Activated naive CD4-positive, alpha-beta T cell treated with Interleukin-2 at 50 U/mL for 16 hours (primary cell): ENCODE results near the gene SURF6.

Experiments used
- DNase-seq: peaks from one replicate; pipeline ENCODE4 v3.0.0-alpha.2; 2020

Gene SURF6

DNA sequence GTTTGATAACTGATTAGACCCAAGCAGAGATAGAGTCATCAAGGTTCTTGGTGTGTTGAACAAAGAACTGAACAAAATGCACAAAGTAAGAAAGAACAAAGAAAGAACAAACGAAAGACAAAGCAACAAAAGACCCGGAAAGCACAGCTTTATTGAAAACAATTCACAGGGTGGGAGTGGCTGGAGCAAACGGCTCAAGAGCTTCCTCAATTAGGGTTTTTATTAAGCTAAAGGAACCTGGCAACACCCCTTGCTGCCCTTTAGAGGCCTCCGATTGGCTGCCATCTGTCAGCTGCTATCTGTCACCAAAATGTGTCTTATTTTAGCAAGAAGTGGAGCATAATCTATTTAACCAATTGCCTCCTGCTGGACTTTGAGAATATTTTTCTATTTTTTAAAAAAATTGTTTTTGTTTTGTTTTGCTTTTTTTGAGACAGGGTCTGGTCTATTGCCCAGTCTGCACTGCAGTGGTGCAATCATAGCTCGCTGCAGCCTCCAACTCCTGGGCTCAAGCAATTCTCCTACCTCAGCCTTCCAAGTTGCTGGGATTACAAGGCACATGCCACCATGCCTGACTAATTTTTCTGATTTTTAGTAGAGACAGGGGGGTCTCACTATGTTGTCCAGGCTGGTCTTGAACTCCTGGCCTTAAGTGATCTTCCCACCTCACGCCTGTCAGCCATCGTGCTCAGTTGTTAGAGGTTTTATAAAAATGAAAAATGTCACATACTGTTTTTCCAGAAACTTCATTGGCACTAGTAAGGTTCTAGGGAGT is 53.3 kb downstream of the SURF6 start:
- DNase-seq, result no peak

DNA sequence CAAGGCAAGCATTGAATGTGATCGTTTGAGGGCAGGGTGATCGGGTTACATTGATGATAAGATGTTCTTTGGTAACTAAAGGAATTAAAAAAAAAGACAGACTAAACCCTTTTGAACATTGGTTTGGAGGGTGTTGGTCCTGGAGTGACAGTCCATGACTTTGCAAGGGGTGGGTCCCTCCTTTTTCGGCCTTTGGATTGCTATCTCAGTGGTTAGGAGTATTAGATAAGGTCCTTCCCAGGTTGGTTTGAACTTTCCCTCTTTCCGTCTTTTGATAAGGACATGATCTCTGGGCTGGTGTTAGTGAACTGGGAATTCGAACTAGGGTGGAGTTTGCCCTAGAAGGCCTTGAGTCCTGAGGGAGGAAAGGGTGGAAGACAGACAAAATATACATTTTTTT is 55.6 kb downstream of the SURF6 start:
- DNase-seq, result no peak
